HG03378 (cell line): ENCODE data around the gene CAMK1D.

ENCODE experiments used
- ATAC-seq: cut with Tn5 transposase; IDR thresholded peaks from one replicate; pipeline ENCODE4 v1.9.1; 2021; ENCODE audit warnings: mild to moderate bottlenecking, moderate library complexity; ENCODE audit not compliant: unreplicated experiment

Gene CAMK1D

DNA sequence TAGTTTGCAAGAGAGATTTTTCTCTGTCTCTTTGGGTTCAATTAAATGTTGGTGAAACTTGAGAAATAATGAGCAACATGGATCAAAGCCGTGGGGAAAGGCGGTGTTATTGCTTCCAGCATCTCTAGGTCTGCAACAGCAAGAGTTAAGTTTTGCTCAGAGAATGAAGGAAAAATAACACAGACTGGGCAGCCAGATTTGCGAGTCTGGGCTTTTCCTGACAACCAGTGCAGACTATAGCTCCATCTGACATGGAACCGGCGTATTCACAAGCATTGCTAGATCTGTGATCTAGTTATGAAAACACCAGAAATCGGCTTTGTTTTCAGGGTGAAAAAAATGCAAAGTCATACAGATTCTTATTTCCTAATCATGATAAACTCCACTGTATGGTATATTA, 110.4 kb downstream of the CAMK1D start:
- ATAC-seq: no peak

DNA sequence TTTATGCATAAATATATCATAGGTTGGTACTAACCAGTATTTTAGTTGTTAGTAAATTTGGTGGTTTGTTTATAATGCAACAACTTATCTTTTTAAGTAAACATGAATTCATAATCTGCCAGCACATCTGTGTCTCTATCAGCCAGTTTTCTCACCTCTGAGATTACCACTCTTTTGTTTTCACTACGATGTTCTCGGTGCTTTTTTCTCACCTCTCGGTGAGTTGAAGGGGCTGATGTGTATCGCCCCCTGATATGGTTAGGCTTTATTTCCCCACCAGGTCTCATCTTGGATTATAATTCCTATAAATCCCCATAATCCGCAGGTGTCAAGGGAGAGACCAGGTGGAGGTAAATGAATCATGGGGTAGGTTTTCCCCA, 114.1 kb downstream of the CAMK1D start:
- ATAC-seq: no peak

DNA sequence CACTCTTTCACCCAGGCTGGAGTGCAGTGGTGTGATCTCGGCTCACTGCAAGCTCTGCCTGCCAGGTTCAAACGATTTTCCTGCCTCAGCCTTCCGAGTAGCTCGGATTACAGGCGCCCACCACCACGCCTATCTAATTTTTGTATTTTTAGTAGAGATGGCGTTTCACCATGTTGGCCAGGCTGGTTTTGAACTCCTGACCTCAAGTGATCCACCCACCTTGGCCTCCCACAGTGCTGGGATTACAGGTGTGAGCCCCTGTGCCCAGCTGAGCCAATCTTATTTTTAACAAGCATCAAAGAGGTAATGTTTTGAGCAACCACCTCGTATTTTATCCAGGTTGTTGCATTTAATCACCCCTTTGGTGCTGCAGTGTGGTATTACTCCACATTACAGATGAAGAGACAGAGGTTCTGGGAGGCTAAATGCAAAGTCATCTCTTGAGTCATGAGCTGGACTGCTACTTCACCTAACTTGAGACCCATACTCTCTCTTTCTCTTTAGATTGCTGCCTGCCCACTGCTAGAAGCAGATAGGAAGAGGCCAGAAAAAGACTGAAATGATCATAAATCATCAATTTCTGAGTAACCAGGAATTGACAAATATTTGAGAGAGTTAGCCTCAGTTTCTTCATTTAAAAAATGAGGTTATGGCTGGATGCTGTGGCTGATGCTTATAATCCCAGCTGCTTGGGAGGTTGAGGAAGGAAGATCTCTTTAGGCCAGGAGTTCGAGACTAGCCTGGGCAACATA, 116.2 kb downstream of the CAMK1D start:
- ATAC-seq: no peak

DNA sequence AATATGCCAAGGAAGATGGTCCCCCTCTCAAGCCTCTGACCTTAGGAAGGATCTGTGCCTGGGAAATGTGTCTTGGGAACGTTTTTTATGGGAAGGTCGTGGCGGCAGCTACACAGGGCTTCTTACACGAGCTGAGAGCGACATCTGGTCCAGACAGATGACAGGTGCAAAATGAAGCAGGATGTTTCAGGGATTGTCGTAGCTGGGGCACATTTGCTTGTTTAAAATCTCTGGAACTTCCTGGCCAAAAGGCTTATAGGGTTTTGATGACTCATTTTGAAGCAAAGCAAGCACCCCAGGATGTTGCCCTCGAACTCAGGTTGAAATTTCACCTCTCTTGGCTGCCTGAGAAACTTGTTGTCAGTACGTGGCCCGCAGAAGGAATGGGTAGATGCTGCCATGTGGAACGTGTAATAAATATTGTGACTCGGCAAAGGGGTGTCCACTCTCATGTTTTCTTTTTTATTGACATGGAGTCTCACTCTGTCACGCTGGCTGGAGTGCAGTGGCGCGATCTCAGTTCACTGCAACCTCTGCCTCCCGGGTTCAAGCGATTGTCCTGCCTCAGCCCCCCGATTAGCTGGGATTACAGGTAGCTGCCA, 117.5 kb downstream of the CAMK1D start:
- no peak for ATAC-seq

DNA sequence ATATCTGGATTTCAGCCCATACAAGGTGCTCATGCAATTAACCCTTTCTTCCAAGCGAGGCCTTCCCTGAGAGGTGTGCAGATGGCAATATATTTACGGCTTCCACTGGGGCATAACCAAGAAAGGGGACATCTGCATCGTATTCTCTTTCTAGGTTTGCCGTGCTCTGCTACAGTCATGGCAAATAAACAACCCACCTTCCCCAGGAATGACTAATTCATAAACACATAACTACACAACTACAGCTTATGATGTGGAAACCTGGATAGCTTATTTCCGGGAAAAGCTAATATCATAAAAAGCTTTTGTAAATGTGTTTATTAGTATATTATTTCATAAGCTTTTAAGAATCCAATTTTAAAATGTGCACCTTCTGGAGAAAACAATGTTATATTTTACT, 120.0 kb downstream of the CAMK1D start:
- ATAC-seq: no peak

DNA sequence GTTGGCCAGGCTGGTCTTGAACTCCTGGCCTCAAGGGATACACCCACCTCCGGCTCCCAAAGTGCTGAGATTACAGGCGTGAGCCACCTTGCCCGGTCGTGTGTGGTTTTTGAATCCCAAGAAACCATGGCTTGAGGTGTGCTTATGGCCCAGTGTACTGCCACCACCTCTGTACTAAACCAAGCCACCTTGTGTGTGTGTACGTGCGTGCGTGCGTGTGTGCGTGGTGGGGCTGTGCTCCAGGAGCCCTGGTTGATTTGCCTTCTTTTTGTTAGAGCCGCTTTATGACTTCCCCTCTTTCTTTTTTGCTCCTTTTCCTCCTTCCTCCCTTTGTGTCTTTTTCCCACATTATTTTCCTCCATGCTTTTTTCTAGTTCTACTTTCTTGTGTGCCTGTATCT, 121.4 kb downstream of the CAMK1D start:
- ATAC-seq: no peak

DNA sequence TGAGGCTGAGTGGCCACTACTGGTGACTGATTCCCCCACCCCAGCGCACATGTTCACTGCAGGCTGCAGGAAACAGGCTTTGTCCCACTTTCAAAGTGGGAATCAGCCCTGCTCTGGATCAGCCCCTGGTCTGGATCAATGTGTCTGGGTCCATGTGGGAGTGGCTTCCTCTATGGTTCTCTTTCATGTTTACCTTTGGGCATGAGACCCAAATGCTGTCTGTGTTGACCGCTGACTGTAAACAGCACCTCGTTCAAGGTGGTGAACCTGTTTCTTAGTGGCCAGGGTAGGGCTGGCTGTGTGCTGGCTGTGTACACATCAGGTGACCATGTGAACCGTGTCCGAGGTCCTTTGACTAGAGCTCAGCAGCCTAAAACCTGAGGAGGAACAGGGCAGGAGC, 121.8 kb downstream of the CAMK1D start:
- ATAC-seq: no peak

DNA sequence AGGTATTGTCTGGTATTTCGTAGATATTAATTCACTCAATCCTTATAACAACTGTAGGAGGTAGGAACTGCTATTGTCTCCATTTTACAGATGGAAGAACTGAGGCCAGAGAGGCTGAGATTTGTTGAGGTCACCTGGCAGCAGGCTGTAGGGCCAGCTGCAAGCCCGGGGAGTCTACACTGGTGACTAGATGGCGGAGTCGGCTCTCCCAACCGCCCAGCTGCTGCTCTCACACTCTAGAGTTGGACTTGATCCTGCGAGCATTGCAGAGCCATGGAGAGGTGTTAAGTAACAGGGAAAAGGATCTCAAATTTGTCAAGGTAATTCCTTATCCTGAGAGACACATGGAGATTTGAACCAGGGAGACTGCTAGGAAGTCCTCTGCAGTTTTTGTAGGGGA, 124.1 kb downstream of the CAMK1D start:
- ATAC-seq: no peak

DNA sequence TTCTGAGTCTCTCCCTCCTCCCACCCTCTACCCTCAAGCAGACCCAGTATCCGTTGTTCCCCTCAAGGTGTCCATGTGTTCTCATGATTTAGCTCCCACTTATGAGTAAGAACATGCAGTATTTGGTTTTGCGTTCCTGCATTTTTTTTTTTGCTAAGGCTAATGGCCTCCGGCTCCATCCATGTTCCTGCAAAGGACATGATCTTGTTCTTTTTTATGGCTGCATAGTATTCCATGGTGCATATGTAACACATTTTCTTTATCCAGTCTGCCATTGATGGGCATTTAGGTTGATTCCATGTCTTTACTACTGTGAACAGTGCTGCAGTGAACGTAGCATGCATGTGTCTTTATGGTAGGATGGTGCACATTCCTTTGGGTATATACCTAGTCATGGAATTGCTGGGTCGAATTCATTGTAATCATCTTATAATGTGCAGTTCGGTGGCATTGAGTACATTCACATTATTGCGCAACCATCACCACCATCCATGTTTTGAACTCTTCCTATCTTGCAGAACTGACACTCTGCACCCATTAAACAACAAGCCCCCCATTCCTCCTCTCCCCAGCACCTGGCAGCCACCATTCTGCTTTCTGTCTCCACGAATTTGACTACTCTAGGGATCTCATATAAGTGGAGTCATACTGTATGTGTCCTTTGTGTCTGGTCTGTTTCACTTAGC, 125.5 kb downstream of the CAMK1D start:
- ATAC-seq: no peak

DNA sequence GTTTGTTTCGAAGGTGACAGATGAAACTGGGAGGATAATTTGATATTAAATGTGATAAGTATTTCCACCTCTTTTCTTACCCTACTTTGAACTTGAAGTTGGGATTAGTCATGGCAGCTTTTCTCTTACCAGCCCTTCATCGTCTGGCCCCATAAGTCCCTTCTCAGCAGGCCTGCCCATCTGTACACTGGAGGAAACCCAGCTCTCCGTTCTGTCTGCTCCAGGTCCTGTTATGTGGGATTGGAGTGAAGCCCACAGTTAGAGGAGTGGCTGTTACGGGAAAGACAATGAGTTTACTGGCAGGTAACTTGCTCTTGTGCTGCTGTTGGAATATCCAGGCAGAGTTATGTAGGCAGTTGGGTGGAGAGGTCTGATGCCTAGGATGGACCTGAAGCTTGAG, 127.3 kb downstream of the CAMK1D start:
- no peak for ATAC-seq

DNA sequence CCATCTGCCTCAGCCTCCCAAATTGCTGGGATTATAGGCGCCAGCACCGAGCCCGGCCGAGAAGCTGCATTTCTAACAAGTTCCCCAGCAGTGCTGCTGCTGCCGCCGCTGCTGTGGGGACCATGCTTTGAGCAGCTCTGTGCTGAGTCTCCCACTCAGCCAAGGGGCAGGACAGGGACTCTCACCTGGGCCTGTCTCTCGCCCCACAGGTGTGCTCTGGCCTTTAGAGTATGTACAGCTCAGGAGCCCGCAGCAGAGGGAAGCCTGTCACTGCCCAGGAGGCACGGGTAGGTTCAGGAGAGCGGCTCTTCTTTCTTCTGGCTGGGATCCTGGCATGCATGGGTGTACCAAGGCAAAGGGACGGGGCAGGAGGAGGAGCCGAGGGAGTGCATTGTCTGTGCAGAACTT, 130.1 kb downstream of the CAMK1D start:
- no peak for ATAC-seq

DNA sequence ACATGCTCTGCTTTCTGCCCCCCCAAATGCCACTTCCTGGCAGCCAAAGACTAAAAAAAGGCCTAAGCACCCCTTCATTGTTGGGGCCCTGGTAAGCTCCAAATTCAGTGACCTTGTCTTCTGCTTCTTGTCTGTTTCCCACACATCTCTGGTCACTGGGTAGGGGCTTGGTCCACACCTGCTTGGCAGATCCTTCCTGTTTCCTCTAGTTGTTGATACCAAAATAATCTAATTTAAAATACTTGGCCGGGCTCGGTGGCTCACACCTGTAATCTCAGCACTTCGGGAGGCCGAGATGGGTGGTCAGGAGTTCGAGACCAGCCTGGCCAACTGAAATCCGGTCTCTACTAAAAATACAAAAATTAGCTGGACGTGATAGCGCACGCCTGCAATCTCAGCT, 130.6 kb downstream of the CAMK1D start:
- no peak for ATAC-seq

DNA sequence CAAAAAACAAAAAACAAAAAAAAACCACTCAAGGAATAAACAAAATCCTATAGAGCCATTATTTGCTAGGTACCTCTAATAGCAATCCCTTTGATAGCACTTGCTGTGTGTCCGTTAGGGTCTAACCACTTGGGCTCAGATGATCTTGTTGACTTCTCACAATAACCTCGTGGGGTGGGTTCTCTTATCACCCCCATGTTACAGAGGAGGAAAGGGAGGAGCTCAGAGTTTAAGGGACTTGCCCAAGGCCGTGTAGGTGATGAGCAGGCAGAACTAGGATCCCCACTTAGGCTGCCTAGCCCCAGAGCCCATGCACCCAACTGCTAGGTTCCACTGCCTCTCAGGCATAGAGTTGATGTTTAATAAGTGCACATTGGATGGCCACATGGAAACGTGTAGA, 131.1 kb downstream of the CAMK1D start:
- ATAC-seq: no peak

DNA sequence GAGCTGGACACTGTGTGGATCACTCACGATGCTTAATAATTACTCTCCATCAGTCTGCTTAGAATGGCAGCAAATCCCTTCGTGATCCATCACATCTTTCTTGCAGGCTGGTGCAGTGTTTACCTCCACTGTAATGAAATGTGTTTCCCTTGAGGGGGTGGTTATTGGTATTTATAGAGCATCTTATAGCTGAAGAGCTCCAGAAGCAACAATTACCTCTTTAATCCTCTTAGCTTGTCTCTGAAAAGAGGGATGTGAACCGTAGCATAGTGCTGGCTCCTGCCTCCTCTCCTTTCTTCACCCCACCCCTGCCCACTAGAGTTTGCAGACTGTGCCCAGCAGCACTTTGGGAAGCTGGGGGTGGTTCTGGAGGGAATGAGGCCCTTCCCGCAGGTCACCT, 132.6 kb downstream of the CAMK1D start:
- ATAC-seq: no peak

DNA sequence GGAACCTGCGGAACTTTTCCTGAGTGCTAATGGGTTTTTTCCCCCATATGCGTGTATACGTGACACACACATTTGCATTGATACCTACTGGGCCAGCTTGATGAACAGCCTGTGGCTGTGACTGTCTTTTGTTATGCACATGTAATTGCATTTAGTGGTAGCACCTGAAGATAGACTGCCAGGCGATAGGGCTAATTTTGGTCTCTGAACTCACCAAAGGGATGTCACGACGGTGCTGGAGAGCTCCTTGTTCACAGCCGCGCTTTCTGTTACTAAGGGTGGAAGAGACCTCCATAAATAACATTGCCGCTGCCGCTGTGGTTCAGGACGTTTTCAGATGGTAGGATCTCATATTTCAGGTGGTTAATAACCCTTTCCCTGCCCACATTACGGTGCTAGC, 133.2 kb downstream of the CAMK1D start:
- peak; percentile 32 for ATAC-seq

DNA sequence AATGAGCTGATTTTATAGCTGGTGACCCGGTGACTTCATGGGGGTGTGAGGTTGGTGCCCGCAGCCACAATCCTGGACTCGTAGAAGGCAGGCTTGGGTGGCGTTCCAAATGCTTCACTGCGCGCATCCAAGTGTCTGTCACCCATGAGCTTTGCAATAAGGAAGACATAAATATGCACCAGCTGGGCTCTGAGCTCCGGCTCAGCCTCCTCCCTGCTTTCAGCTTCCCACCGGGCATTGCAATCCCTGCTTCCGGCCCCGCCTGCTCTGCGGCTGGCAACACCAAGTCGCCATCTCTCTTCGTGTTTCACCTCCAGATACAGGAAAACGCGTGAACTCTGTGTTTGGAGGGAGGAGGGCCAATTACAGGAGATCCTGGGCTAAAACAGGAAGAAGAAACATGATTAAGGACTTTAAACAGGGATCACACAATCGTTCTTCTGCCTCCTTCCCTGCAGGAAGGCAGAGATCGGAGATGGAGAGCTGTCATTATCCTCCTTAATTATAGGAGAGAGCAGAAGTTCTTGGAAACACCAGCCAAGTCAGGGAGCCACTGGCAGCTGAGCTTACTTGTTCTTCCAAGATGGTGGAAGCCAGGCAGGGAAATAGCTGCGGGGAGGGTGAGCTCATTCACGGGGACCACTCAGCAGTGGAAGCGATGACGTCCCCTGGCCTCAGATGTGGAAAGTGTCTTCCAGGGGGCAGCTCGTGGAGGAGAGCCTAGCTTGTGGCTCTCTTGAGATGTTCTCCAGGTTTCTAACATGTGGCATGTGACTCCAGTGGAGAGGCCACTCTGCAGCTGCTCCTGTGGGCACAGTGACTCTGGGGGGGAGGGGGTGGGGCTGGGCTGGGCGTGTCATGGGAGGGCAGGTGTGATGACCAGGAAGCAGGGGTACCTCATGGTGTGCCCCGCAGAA, 134.9 kb downstream of the CAMK1D start:
- ATAC-seq: no peak

DNA sequence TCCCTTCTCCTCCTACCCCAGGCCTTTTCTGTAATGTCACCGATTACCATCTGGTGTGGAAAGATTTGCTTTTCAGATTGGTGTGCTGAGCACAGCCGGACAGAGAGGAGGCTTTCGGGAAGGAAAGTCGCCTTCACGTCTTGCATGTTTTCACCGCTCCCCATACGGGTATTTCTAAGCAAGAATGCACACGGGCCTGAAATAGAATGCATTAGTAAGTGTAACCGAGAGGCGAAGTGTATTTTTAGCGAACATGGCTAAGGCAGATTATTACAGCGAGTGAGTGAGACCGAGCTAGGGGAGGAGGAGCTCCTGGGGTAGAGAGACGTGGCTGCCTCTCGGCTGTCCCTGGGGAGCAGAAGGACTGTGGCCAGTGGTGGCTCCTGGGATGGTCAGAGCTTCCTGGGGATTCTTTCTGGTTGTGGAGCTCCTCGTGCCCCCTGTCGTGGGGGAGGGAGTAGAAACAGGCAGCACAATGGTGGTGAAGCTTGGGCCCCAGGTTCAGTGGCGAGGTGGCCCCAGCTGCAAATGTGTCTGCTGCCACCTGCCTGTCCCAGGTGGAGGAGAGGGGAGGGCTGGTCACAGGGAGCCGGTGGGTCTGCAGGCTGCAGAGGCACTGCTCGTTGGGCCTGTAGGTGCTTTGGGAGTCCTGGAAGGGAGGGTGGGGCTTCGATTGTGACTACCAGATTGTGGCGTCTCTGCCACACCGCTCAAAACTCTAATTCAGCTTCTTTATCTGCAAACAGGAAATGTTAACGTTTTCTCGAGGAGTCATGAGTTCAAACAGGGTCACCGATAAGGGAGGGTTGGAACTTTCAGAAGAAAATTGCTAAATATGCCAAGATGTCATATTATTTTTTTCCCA, 135.8 kb downstream of the CAMK1D start:
- peak; percentile 69 for ATAC-seq

DNA sequence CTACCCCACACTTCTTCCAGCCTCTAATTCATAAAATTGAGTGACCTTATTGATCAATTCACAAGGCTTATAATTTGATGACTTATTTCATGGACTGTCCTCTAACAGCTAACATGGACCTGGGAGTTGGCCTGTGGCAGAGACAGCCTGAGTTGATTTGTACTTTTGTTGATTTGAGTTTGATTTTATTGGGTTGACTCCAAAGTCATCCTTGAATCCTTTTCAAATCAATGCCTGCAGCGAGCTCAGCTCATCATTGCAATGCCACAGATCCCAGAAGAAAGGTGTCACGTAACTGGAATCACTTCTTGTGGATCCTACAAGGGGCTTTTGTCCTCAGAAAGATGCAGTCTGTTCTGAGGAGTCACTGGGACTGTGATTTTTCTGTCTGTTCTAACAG, 138.0 kb downstream of the CAMK1D start:
- no peak for ATAC-seq

DNA sequence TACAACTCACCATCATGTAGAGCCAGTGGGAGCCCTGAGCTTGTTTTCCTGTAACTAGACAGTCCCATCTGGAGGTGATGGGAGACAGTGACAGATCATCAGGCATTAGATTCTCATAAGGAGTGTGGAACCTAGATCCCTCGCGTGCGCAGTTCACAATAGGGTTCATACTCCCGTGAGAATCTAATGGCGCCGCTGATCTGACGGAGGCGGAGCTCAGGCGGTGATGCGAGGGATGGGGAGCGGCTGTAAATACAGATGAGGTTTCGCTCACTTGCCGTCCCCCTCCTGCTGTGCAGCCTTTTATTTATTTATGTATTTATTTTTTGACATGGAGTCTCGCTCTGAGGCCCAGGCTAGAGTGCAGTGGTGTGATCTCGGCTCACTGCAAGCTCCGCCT, 139.3 kb downstream of the CAMK1D start:
- ATAC-seq: no peak

DNA sequence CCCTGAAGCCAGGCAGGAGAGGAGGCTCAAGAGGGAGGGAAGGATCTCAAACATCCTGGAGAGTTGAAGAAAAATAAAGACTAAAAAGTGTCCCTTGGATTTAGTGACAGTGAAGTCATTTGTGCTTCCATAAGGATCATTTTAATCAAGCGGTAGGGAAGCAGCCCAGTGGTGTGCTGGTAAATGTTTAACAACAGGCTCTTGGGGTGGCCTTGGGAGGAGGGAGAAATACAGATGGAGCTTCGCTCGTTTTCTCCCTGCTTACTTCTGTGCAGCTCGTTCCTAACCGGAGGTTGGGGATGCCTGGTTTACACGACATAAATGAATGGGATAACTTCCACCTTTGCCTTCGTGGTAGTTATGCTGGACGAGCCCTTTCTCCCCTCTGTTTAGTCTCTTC, 140.0 kb downstream of the CAMK1D start:
- no peak for ATAC-seq
